GM18870 (cell line): ENCODE data around the gene ZNF333.
"Not testable (repeated sequence)": the region's sequence is repeated elsewhere in the genome, so short reads cannot be mapped to it uniquely, and the experiment has no call there.

Experiments
- ATAC-seq: cut with Tn5 transposase; IDR thresholded peaks from one replicate; pipeline ENCODE4 v1.9.1; 2021; ENCODE audit warnings: moderate library complexity; ENCODE audit not compliant: unreplicated experiment

ZNF333 gene

GRCh38 chr19:14695471-14695870 lies 5.6 kb downstream of the ZNF333 start:
- ATAC-seq, result no peak

GRCh38 chr19:14699641-14700040 lies 9.8 kb downstream of the ZNF333 start:
- no peak for ATAC-seq

GRCh38 chr19:14700711-14701375 lies 11.0 kb downstream of the ZNF333 start:
- ATAC-seq, result no peak

GRCh38 chr19:14703833-14704232 lies 14.0 kb downstream of the ZNF333 start:
- no peak for ATAC-seq

- ATAC-seq, result no peak
These were observed 14.6 kb downstream of the ZNF333 start for GRCh38 chr19:14704450-14704849.

- ATAC-seq, result no peak
These were observed 26.0 kb downstream of the ZNF333 start for GRCh38 chr19:14715841-14716240.

GRCh38 chr19:14718522-14719116 lies 28.8 kb downstream of the ZNF333 start:
- ATAC-seq, result no peak

- ATAC-seq, result no peak
These were observed 29.3 kb downstream of the ZNF333 start for GRCh38 chr19:14719162-14719561.

- ATAC-seq, result no peak
These were observed 32.3 kb downstream of the ZNF333 start for GRCh38 chr19:14722127-14722526.

- ATAC-seq, result no peak
These were observed 38.7 kb downstream of the ZNF333 start for GRCh38 chr19:14728595-14728994.

- no peak for ATAC-seq
These were observed 41.4 kb downstream of the ZNF333 start for GRCh38 chr19:14731200-14731599.

- no peak for ATAC-seq
These were observed 42.7 kb downstream of the ZNF333 start for GRCh38 chr19:14732510-14732909.

- no peak for ATAC-seq
These were observed 43.7 kb downstream of the ZNF333 start for GRCh38 chr19:14733574-14733973.

- ATAC-seq, result no peak
These were observed 46.1 kb downstream of the ZNF333 start for GRCh38 chr19:14735915-14736314.

GRCh38 chr19:14746886-14747285 lies 57.0 kb downstream of the ZNF333 start:
- ATAC-seq, result no peak

- no peak for ATAC-seq
These were observed 58.8 kb downstream of the ZNF333 start for GRCh38 chr19:14748601-14749000.

- no peak for ATAC-seq
These were observed 69.0 kb downstream of the ZNF333 start for GRCh38 chr19:14758816-14759215.

- ATAC-seq, result no peak
These were observed 71.8 kb downstream of the ZNF333 start for GRCh38 chr19:14761607-14762006.

- no peak for ATAC-seq
These were observed 72.3 kb downstream of the ZNF333 start for GRCh38 chr19:14762111-14762510.

GRCh38 chr19:14763497-14764145 lies 73.8 kb downstream of the ZNF333 start:
- ATAC-seq, result no peak

- ATAC-seq, result no peak
These were observed 74.6 kb downstream of the ZNF333 start for GRCh38 chr19:14764401-14764800.

GRCh38 chr19:14765403-14765802 lies 75.6 kb downstream of the ZNF333 start:
- ATAC-seq, result not testable (repeated sequence)
